ENCODE data around the gene GGT6.

DNA sequence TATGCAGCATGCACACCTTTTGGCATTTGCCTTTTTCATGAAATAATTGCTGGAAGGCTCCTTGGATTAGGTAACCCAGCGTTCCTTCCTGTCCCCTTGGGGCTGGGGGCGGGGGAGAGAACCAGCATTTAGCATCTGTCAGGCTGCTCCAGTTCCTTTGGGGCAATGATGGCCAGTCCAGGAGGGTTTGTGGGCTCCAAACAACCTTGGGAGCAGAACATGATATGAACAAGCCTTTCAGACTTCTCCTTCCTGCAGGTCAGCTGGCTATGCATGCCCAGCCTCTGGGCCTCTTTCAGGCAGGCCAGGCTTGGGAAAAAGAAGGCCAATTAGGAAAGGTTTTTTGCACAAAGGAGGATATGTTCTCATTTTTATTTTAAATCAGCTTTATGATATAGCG is 22.8 kb upstream of the GGT6 start:
- TF ChIP-seq, protein P1, sequence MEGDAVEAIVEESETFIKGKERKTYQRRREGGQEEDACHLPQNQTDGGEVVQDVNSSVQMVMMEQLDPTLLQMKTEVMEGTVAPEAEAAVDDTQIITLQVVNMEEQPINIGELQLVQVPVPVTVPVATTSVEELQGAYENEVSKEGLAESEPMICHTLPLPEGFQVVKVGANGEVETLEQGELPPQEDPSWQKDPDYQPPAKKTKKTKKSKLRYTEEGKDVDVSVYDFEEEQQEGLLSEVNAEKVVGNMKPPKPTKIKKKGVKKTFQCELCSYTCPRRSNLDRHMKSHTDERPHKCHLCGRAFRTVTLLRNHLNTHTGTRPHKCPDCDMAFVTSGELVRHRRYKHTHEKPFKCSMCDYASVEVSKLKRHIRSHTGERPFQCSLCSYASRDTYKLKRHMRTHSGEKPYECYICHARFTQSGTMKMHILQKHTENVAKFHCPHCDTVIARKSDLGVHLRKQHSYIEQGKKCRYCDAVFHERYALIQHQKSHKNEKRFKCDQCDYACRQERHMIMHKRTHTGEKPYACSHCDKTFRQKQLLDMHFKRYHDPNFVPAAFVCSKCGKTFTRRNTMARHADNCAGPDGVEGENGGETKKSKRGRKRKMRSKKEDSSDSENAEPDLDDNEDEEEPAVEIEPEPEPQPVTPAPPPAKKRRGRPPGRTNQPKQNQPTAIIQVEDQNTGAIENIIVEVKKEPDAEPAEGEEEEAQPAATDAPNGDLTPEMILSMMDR (IDR thresholded peaks at IDR 0.05): no peak
- TF ChIP-seq POLR2AphosphoS5 (IDR thresholded peaks at IDR 0.05; ENCODE audit: insufficient read depth in 1 of 2, low read depth in 1 of 2): no peak
- no peak for TF ChIP-seq POLR2A (IDR thresholded peaks at IDR 0.05)
